RWPE2 (cell line): Measurements from ENCODE around the gene NOCT.

Source experiments
- ATAC-seq: fragments of 200-7000 bp; cut with Tn5 transposase; 3 replicates; pipeline ENCODE4 v1.9.1; 2021; ENCODE audit warnings: low read depth
- DNase-seq: peaks from one replicate; pipeline ENCODE4 v3.0.0-alpha.2; 2020; ENCODE audit warnings: low spot score
- H3K27ac ChIP-seq: fragments of 450-650 bp; 2 replicates; pipeline ENCODE4 v1.5.1; 2017; ENCODE audit warnings: mild to moderate bottlenecking; ENCODE audit not compliant: poor library complexity, severe bottlenecking
- H3K27me3 ChIP-seq: fragments of 250-450 bp; sonication (Bioruptor Pico); 2 replicates; pipeline ENCODE4 v1.5.1; 2021; ENCODE audit warnings: mild to moderate bottlenecking, moderate library complexity; ENCODE audit not compliant: insufficient read depth, poor library complexity, severe bottlenecking
- H3K36me3 ChIP-seq: fragments of 250-450 bp; sonication (Bioruptor Pico); 2 replicates; pipeline ENCODE4 v1.5.1; 2020; ENCODE audit warnings: low read depth, mild to moderate bottlenecking, moderate library complexity
- H3K4me1 ChIP-seq: fragments of 250-450 bp; sonication (Bioruptor Pico); 2 replicates; pipeline ENCODE4 v1.5.1; 2021; ENCODE audit warnings: mild to moderate bottlenecking, moderate library complexity; ENCODE audit not compliant: insufficient read depth, poor library complexity, severe bottlenecking
- H3K4me3 ChIP-seq: fragments of 250-450 bp; sonication (Bioruptor Pico); 2 replicates; pipeline ENCODE4 v1.5.1; 2021; ENCODE audit warnings: mild to moderate bottlenecking, moderate library complexity; ENCODE audit not compliant: severe bottlenecking
- H3K9me3 ChIP-seq: fragments of 250-450 bp; sonication (Bioruptor Pico); 2 replicates; pipeline ENCODE4 v1.5.1; 2021; ENCODE audit warnings: mild to moderate bottlenecking, moderate library complexity; ENCODE audit not compliant: severe bottlenecking
- TF ChIP-seq, protein P1 (sequence below): fragments of 450-650 bp; IDR thresholded peaks from one replicate; pipeline ENCODE4 v1.5.1; 2017; ENCODE audit warnings: mild to moderate bottlenecking, moderate library complexity; ENCODE audit not compliant: poor library complexity, severe bottlenecking

The NOCT gene

DNA sequence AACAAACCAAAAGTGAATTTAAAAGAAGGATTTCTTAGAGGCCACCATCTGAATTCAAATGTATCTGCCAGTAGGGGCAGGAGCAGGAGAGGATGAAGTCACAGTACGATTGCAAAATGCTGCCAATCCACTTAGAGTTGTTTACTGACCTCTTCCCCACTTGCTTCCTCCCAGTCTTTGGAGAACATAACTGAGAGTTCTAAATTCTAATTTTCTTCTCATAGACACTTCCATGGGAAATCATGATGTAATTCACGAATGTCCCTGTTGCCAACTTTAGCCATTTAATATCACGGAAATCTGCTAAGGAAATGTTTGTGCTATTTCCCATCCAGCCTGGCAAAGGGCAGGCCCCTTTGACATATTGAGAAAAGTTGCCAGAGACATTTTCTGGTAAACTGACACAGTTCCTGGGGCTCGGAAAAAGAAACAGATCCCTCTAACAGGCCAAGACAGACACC, 33.6 kb upstream of the NOCT start:
- TF ChIP-seq, protein P1, sequence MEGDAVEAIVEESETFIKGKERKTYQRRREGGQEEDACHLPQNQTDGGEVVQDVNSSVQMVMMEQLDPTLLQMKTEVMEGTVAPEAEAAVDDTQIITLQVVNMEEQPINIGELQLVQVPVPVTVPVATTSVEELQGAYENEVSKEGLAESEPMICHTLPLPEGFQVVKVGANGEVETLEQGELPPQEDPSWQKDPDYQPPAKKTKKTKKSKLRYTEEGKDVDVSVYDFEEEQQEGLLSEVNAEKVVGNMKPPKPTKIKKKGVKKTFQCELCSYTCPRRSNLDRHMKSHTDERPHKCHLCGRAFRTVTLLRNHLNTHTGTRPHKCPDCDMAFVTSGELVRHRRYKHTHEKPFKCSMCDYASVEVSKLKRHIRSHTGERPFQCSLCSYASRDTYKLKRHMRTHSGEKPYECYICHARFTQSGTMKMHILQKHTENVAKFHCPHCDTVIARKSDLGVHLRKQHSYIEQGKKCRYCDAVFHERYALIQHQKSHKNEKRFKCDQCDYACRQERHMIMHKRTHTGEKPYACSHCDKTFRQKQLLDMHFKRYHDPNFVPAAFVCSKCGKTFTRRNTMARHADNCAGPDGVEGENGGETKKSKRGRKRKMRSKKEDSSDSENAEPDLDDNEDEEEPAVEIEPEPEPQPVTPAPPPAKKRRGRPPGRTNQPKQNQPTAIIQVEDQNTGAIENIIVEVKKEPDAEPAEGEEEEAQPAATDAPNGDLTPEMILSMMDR: no peak
- H3K27me3 ChIP-seq: no peaks in the 10 kb centered on the region
- DNase-seq: no peak
- H3K36me3 ChIP-seq: no peaks in the 10 kb centered on the region
- no peak overlapping the region for H3K4me3 ChIP-seq
- no peak overlapping the region for H3K27ac ChIP-seq
- no peaks in the 10 kb centered on the region for H3K9me3 ChIP-seq
- H3K4me1 ChIP-seq: peaks cover 6% of the 10 kb centered on the region
- 0 out of 3 replicates have a peak, but pooled peaks have one; percentile 49 for ATAC-seq

DNA sequence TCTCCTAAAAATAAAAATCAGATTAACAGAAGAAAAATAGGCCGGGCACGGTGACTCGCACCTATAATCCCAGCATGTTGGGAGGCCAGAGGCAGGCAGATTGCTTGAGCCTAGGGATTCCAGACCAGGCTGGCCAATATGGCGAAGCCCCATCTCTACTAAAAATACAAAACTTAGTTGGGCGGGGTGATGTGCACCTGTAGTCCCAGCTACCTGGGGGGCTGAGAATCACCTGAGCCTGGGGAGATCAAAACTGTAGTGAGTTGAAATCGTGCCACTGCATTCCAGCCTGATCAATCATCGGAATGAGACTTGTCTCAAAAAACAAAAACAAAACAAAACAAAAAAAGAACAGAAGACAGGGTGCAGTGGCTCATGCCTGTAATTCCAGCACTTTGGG, 32.8 kb upstream of the NOCT start:
- DNase-seq (no peak), ATAC-seq (peak; percentile 25; the same call in 2 of the 3 replicates)
- H3K36me3 ChIP-seq: no peaks in the 10 kb centered on the region
- no peaks in the 10 kb centered on the region for H3K27me3 ChIP-seq
- TF ChIP-seq, protein P1: no peak
- H3K4me3 ChIP-seq: no peak overlapping the region
- no peak overlapping the region for H3K27ac ChIP-seq
- no peaks in the 10 kb centered on the region for H3K9me3 ChIP-seq
- peaks cover 6% of the 10 kb centered on the region for H3K4me1 ChIP-seq

DNA sequence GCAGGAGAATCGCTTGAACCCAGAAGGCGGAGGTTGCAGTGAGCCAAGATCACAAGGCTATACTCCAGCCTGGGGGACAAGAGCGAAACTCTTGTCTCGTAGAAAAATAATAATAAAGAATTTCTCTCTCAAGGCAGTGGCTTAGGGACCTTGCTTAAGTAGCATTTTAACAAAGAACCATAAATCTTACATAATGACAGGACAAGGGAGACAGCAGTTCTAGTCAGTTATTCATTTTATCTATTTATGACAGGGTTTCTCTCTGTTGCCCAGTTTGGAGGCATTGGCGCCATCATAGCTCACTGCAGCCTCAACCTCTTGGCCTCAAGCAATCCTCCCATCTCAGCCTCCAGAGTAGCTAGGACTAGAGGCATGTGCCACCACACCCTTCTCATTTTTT, 31.9 kb upstream of the NOCT start:
- TF ChIP-seq, protein P1: no peak
- Histone ChIP-seq H3K9me3 (no peaks in the 10 kb centered on the region), H3K27me3 (no peaks in the 10 kb centered on the region), H3K27ac (no peak overlapping the region), H3K4me3 (no peak overlapping the region), H3K4me1 (peaks cover 6% of the 10 kb centered on the region), H3K36me3 (no peaks in the 10 kb centered on the region)
- ATAC-seq: no peak
- DNase-seq: no peak

DNA sequence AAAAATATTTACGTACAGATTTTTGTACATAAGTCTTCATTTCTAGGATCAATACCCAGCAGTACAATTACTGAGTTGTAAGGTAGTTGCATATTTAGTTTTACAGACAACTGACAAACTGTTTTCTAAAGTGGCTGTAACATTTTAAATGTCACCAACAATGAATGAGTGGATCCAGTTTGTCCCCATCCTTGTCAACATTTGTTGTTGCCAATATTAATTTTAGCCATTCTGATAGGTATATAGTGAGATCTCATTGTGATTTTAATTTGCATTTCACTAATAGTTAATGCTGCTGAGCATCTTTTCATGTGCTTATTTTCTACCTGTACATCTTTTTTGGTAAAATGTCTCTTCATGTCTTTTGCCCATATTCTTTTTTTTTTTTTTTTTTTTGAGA, 30.9 kb upstream of the NOCT start:
- H3K27me3 ChIP-seq: no peaks in the 10 kb centered on the region
- TF ChIP-seq, protein P1: no peak
- DNase-seq (no peak), ATAC-seq (no peak)
- no peak overlapping the region for H3K27ac ChIP-seq
- H3K4me1 ChIP-seq: peaks cover 6% of the 10 kb centered on the region
- no peaks in the 10 kb centered on the region for H3K36me3 ChIP-seq
- no peak overlapping the region for H3K4me3 ChIP-seq
- no peaks in the 10 kb centered on the region for H3K9me3 ChIP-seq

DNA sequence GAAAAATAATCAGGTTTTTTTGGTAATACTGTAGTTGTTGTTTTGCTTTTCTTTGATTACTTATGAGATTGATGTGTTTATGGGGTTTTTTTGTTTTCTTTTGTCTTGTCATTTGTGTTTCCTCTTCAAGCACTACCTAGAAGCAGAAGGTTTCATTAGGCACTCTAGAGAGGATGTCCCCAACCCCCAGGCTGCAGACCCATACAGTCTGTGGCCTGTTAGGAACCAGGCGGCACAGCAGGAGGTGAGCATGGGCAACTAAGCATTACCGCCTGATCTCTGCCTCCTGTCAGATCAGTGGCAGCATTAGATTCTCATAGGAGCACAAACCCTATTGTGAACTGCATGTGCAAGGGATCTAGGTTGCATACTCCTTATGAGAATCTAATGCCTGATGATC, 22.9 kb upstream of the NOCT start:
- no peak for DNase-seq
- no peaks in the 10 kb centered on the region for H3K4me1 ChIP-seq
- no peaks in the 10 kb centered on the region for H3K27me3 ChIP-seq
- ATAC-seq: no peak
- H3K9me3 ChIP-seq: no peaks in the 10 kb centered on the region
- no peaks in the 10 kb centered on the region for H3K36me3 ChIP-seq
- H3K4me3 ChIP-seq: no peak overlapping the region
- no peak overlapping the region for H3K27ac ChIP-seq
- TF ChIP-seq, protein P1: no peak
